ENCODE data around the gene FOXL2NB. TPM values are rescaled to one million over a fixed set of nuclear protein-coding genes. Genes with fewer than 3 reads are reported as not detected.
A peak's percentile ranks its signal among the peaks of the same experiment; 100 is the strongest.

FOXL2NB gene
- total and polyA plus RNA-seq, 2 of the 13 experiments (the other 11 are each of a cell fraction or from before 2014, with no cell fraction given): not detected

- TF ChIP-seq ZBTB33 (CRISPR knock-in tag; IDR thresholded peaks at IDR 0.05) (peak; percentile 72; the same call in 1 of the 2 replicates), SMYD3 (CRISPR knock-in tag; IDR thresholded peaks at IDR 0.05) (no peak)
- ChIA-PET CTCF (ENCODE audit: low intra/inter-chr PET ratio, low total read pairs) (no interaction called here), POLR2A (no interaction called here)
- peaks cover 21 to 82% of the 10 kb centered on the region in 2 experiments for H3K27me3 ChIP-seq (ENCODE audit: control insufficient read depth in 1 of 2, insufficient read depth in 2 of 2, low read length in 2 of 2)
- no peak overlapping the region for H3K9ac ChIP-seq (ENCODE audit: insufficient read depth, low read depth, low read length)
- 57% methylated on average over 46 of the region's 52 CpGs for whole genome bisulfite sequencing (ENCODE audit: low lambda C conversion rate)
- no peak overlapping the region for H3K27ac ChIP-seq (ENCODE audit: extremely low read length, insufficient read depth, low read length)
- H3K36me3 ChIP-seq (replicated peaks in 1 of 2; ENCODE audit: control insufficient read depth in 1 of 2, insufficient read depth in 2 of 2, low read length in 2 of 2): no peaks in the 10 kb centered on the region
- no peaks in the 10 kb centered on the region for H3K79me2 ChIP-seq (ENCODE audit: insufficient read depth, low read length)
- peaks cover 37% of the 10 kb centered on the region for H3K4me1 ChIP-seq (ENCODE audit: insufficient read depth, low read length)
- no peak for ATAC-seq
- intact Hi-C loops (cut with micrococcal nuclease; ENCODE audit: unreplicated experiment) (loop anchor here (5.0 kb wide), 2 partner anchors 173 to 1303 kb away; no protein-coding TSS in a partner anchor), in situ Hi-C loops (cut with HindIII; ENCODE audit: extremely low pct_ligation_motif_present, low pct_unique_long_range_greater_than_20kb) (loop anchor here (5.0 kb wide), 3 partner anchors 38 to 388 kb away; no protein-coding TSS in a partner anchor)
- H3K4me2 ChIP-seq (ENCODE audit: low read depth, low read length): no peak overlapping the region; the same call in 1 of the 2 replicates
- no TSS peak for BruUV-seq (replicated peaks)
- H3K9me3 ChIP-seq (ENCODE audit: low read length): no peaks in the 10 kb centered on the region
- no peak for FAIRE-seq
- H2AFZ ChIP-seq (ENCODE audit: low read length): no peak overlapping the region
- H4K20me1 ChIP-seq (ENCODE audit: insufficient read depth, low read length): no peaks in the 10 kb centered on the region
- no peak overlapping the region for H3K4me3 ChIP-seq (replicated peaks in 1 of 3; ENCODE audit: insufficient read depth in 1 of 3, low read depth in 2 of 3, low read length in 3 of 3)
- DNase-seq (ENCODE audit: low spot score): no peak
Measured at GRCh38 chr3:138939561-138940241, 7.3 kb upstream of the FOXL2NB start.

GRCh38 chr3:138940446-138940845 lies 6.6 kb upstream of the FOXL2NB start:
- H3K27me3 ChIP-seq (ENCODE audit: control insufficient read depth in 1 of 2, insufficient read depth in 2 of 2, low read length in 2 of 2): peaks cover 21 to 87% of the 10 kb centered on the region in 2 experiments
- H3K79me2 ChIP-seq (ENCODE audit: insufficient read depth, low read length): no peaks in the 10 kb centered on the region
- ChIA-PET CTCF (ENCODE audit: low intra/inter-chr PET ratio, low total read pairs) (interaction anchor here (1.1 to 2.2 kb wide), 4 partner anchors 21 to 389 kb away, joined by 3 to 16 read pairs (median 10); no protein-coding TSS in a partner anchor), POLR2A (no interaction called here)
- intact Hi-C loops (cut with micrococcal nuclease; ENCODE audit: unreplicated experiment): loop anchor here (5.0 kb wide), 1 partner anchor 172 kb away; no protein-coding TSS in a partner anchor
- ATAC-seq (no peak), DNase-seq (ENCODE audit: low spot score) (no peak), FAIRE-seq (no peak)
- no peak overlapping the region for H3K4me3 ChIP-seq (replicated peaks in 1 of 3; ENCODE audit: insufficient read depth in 1 of 3, low read depth in 2 of 3, low read length in 3 of 3)
- H3K27ac ChIP-seq (ENCODE audit: extremely low read length, insufficient read depth, low read length): no peak overlapping the region
- H3K4me2 ChIP-seq (ENCODE audit: low read depth, low read length): no peak overlapping the region
- H3K9me3 ChIP-seq (ENCODE audit: low read length): no peaks in the 10 kb centered on the region
- H3K9ac ChIP-seq (ENCODE audit: insufficient read depth, low read depth, low read length): no peak overlapping the region
- in situ Hi-C loops (cut with HindIII; ENCODE audit: extremely low pct_ligation_motif_present, low pct_unique_long_range_greater_than_20kb): no loop called here
- peaks cover 36% of the 10 kb centered on the region for H3K4me1 ChIP-seq (ENCODE audit: insufficient read depth, low read length)
- no peak overlapping the region for H2AFZ ChIP-seq (ENCODE audit: low read length)
- BruUV-seq (replicated peaks): no TSS peak
- H4K20me1 ChIP-seq (ENCODE audit: insufficient read depth, low read length): no peaks in the 10 kb centered on the region
- H3K36me3 ChIP-seq (replicated peaks in 1 of 2; ENCODE audit: control insufficient read depth in 1 of 2, insufficient read depth in 2 of 2, low read length in 2 of 2): no peaks in the 10 kb centered on the region
- 88% methylated on average over 6 of the region's 6 CpGs for WGBS (ENCODE audit: low lambda C conversion rate)
- TF ChIP-seq TAF1 (CRISPR knock-in tag; IDR thresholded peaks at IDR 0.05) (no peak), SMAD9 (CRISPR knock-in tag; IDR thresholded peaks at IDR 0.05) (no peak), MXD4 (CRISPR knock-in tag; IDR thresholded peaks at IDR 0.05) (no peak), ZBTB39 (CRISPR knock-in tag; IDR thresholded peaks at IDR 0.05) (no peak), ZNF547 (CRISPR knock-in tag; IDR thresholded peaks at IDR 0.05) (no peak), ZNF660 (CRISPR knock-in tag; IDR thresholded peaks at IDR 0.05; ENCODE audit: borderline replicate concordance, low read depth) (no peak), ELF4 (CRISPR knock-in tag; IDR thresholded peaks at IDR 0.05; ENCODE audit: borderline replicate concordance) (no peak), THAP9 (CRISPR knock-in tag; IDR thresholded peaks at IDR 0.05; ENCODE audit: borderline replicate concordance) (no peak)

Measured in HepG2 (cell line).